SK-N-MC (cell line): ENCODE measurements around the gene DDX1.

ENCODE experiments used
- EZH2 ChIP-seq: fragments of 200-600 bp; sonication (generic); IDR thresholded peaks from one replicate; pipeline ENCODE4 v1.6.1; 2017; ENCODE audit warnings: antibody characterized with exemption
- FOXP2 ChIP-seq: optimal IDR thresholded peaks from 2 replicates; pipeline ENCODE3; 2011; ENCODE audit warnings: mild to moderate bottlenecking, moderate library complexity; ENCODE audit not compliant: insufficient read depth; ENCODE audit errors: extremely low read length, control extremely low read depth
- POLR2AphosphoS5 ChIP-seq: IDR thresholded peaks from 2 replicates; pipeline ENCODE4 v1.6.1; 2012; ENCODE audit warnings: mild to moderate bottlenecking, low read depth, low read length, borderline replicate concordance

DNA sequence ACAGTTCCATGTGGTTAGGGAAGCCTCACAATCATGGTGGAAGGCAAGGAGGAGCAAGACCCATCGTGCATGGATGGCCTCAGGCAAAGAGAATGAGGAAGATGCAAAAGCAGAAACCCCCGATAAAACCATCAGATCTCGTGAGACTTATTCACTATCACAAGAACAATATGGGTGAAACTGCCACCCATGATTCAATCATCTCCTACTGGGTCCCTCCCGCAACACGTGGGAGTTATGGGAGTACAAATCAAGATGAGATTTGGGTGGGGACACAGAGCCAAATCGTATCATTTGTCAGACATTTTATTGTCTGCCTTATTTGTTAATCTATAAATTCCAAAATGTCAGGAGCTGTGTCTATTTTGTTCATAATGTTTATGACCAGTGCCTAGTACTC, 48.1 kb upstream of the DDX1 start:
- TF ChIP-seq POLR2AphosphoS5 (no peak), EZH2 (no peak), FOXP2 (no peak)
